SK-N-SH treated with all-trans-retinoic acid at 6 μM for 48 hours (cell line): ENCODE results near the gene PRPF40B.

ENCODE experiments used
- ATAC-seq: fragments of 200-7000 bp; cut with Tn5 transposase; 3 replicates; pipeline ENCODE4 v1.9.1; 2020; ENCODE audit warnings: mild to moderate bottlenecking, moderate library complexity
- ARNTL ChIP-seq: fragments of 450-650 bp; formaldehyde crosslinking; IDR thresholded peaks from 2 replicates; pipeline ENCODE4 v1.5.0; 2020; ENCODE audit warnings: low read depth, mild to moderate bottlenecking, moderate library complexity, borderline replicate concordance
- BACH2 ChIP-seq: fragments of 250-450 bp; sonication (Bioruptor Pico); IDR thresholded peaks from 2 replicates; pipeline ENCODE4 v1.9.0; 2021; ENCODE audit warnings: mild to moderate bottlenecking, borderline replicate concordance
- CSRNP3 ChIP-seq: fragments of 250-450 bp; sonication (Bioruptor Pico); IDR thresholded peaks from 2 replicates; pipeline ENCODE4 v1.5.1; 2021; ENCODE audit warnings: mild to moderate bottlenecking, moderate library complexity
- ESRRG ChIP-seq: fragments of 250-450 bp; sonication (Bioruptor Pico); IDR thresholded peaks from 2 replicates; pipeline ENCODE4 v1.6.1; 2021; ENCODE audit warnings: mild to moderate bottlenecking
- GLIS3 ChIP-seq: fragments of 250-450 bp; sonication (Bioruptor Pico); IDR thresholded peaks from 2 replicates; pipeline ENCODE4 v1.5.0; 2020; ENCODE audit warnings: mild to moderate bottlenecking, moderate library complexity
- ISL1 ChIP-seq: fragments of 250-450 bp; sonication (Bioruptor Pico); IDR thresholded peaks from 2 replicates; pipeline ENCODE4 v2.1.2; 2022; ENCODE audit warnings: mild to moderate bottlenecking, moderate library complexity
- PPARA ChIP-seq: fragments of 250-450 bp; sonication (Bioruptor Pico); IDR thresholded peaks from 2 replicates; pipeline ENCODE4 v1.5.0; 2020; ENCODE audit warnings: mild to moderate bottlenecking, borderline replicate concordance
- RARB ChIP-seq: fragments of 250-450 bp; sonication (Bioruptor Pico); IDR thresholded peaks from 2 replicates; pipeline ENCODE4 v1.8.0; 2021; ENCODE audit warnings: mild to moderate bottlenecking, moderate library complexity
- SNAI2 ChIP-seq: fragments of 250-450 bp; sonication (Bioruptor Pico); IDR thresholded peaks from 2 replicates; pipeline ENCODE4 v1.5.0; 2020; ENCODE audit warnings: mild to moderate bottlenecking, moderate library complexity
- TOX ChIP-seq: fragments of 250-450 bp; sonication (Bioruptor Pico); IDR thresholded peaks from 2 replicates; pipeline ENCODE4 v1.8.0; 2021; ENCODE audit warnings: mild to moderate bottlenecking, moderate library complexity, borderline replicate concordance
- TSHZ2 ChIP-seq: fragments of 250-450 bp; sonication (Bioruptor Pico); IDR thresholded peaks from 2 replicates; pipeline ENCODE4 v1.5.0; 2020; ENCODE audit warnings: mild to moderate bottlenecking, moderate library complexity
- ZC3H10 ChIP-seq: fragments of 250-450 bp; sonication (Bioruptor Pico); IDR thresholded peaks from 2 replicates; pipeline ENCODE4 v1.5.1; 2021; ENCODE audit warnings: mild to moderate bottlenecking, moderate library complexity
- ZFP3 ChIP-seq: fragments of 250-450 bp; sonication (Bioruptor Pico); IDR thresholded peaks from 2 replicates; pipeline ENCODE4 v1.5.0; 2020; ENCODE audit warnings: mild to moderate bottlenecking, moderate library complexity
- ZFP30 ChIP-seq: fragments of 450-650 bp; formaldehyde crosslinking; IDR thresholded peaks from 2 replicates; pipeline ENCODE4 v1.5.0; 2022; ENCODE audit warnings: mild to moderate bottlenecking, moderate library complexity
- ZNF565 ChIP-seq: fragments of 450-650 bp; formaldehyde crosslinking; conservative IDR thresholded peaks from 2 replicates; pipeline ENCODE4 v1.5.0; 2020; ENCODE audit warnings: low read depth, mild to moderate bottlenecking, moderate library complexity
- ZNF8 ChIP-seq: fragments of 450-650 bp; formaldehyde crosslinking; IDR thresholded peaks from 2 replicates; pipeline ENCODE4 v1.5.0; 2020; ENCODE audit warnings: mild to moderate bottlenecking, moderate library complexity
- TF ChIP-seq, protein P1 (sequence below): fragments of 250-450 bp; sonication (Bioruptor Pico); IDR thresholded peaks from 2 replicates; pipeline ENCODE4 v1.8.0; 2020; ENCODE audit warnings: mild to moderate bottlenecking, moderate library complexity, borderline replicate concordance
- TF ChIP-seq, protein P2 (sequence below): fragments of 250-450 bp; sonication (Bioruptor Pico); IDR thresholded peaks from 2 replicates; pipeline ENCODE4 v1.8.0; 2021; ENCODE audit warnings: low read depth, mild to moderate bottlenecking, moderate library complexity, borderline replicate concordance

Gene PRPF40B

DNA sequence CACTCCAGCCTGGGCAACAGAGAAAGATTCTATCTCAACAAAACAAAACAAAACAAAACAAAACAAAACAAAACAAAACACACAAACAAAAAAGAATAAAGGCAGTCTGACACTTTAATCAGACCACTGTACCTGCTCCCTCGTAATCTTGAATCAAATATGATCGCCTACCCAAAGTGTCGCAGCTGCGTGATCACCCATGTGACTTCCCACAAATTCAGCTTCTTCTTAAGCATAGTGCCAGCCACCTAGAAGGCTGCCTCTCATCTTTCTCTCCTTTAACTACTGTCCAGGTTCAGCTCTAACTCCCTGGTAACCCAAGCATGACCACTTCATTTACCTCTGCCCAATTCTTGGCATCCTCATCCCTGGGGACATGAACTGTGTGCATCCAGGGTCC is 46.4 kb downstream of the PRPF40B start (continued):
- no peak for TF ChIP-seq SNAI2 (CRISPR knock-in tag)
- TF ChIP-seq ARNTL (CRISPR knock-in tag): no peak
- TF ChIP-seq ISL1 (CRISPR knock-in tag): no peak

DNA sequence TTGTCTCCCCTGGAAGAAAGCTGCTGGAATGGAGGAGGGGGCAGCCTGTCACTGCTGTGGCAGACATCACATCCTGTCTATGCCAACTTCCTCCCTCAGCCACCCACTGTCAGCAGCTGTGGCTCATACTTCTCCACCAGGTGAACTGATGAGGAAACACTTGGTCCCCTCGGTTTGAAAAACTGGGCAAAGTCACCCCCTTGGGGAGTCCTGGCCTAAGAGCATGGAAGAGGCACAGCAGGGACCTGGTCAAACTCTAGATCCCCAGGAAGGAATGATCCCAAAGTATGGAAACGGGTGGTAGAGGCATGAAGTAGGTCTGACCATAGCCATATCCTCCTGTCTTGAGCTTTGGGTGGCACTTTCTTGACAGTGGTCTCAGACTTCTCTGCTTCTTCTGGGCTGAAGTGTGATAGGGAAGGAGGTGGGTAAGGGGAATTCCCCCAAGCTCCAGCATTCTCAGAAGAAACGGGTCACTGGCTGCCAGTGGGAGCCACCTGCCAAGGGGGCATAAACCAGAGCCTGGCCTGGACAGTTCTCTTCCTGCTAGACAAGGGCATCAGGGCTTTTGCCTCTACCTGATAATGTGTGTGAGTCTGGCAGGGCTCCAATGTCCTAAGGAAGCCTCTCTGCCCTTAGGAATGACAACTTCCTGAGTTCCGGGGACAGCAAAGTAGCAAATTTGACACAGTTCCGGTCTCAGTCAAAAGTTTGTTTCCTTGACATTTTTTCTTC is 47.8 kb downstream of the PRPF40B start:
- no peak for ATAC-seq
- TF ChIP-seq ZFP3 (CRISPR knock-in tag) (no peak), BACH2 (CRISPR knock-in tag) (no peak), ISL1 (CRISPR knock-in tag) (no peak), RARB (CRISPR knock-in tag) (no peak), PPARA (CRISPR knock-in tag) (no peak), ZC3H10 (CRISPR knock-in tag) (no peak), ZNF565 (no peak), SNAI2 (CRISPR knock-in tag) (no peak), ESRRG (CRISPR knock-in tag) (no peak), ZFP30 (CRISPR knock-in tag) (no peak)
- TF ChIP-seq, protein P1, sequence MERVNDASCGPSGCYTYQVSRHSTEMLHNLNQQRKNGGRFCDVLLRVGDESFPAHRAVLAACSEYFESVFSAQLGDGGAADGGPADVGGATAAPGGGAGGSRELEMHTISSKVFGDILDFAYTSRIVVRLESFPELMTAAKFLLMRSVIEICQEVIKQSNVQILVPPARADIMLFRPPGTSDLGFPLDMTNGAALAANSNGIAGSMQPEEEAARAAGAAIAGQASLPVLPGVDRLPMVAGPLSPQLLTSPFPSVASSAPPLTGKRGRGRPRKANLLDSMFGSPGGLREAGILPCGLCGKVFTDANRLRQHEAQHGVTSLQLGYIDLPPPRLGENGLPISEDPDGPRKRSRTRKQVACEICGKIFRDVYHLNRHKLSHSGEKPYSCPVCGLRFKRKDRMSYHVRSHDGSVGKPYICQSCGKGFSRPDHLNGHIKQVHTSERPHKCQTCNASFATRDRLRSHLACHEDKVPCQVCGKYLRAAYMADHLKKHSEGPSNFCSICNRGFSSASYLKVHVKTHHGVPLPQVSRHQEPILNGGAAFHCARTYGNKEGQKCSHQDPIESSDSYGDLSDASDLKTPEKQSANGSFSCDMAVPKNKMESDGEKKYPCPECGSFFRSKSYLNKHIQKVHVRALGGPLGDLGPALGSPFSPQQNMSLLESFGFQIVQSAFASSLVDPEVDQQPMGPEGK: no peak

- no peak for TF ChIP-seq BACH2 (CRISPR knock-in tag)
- TF ChIP-seq, protein P2, sequence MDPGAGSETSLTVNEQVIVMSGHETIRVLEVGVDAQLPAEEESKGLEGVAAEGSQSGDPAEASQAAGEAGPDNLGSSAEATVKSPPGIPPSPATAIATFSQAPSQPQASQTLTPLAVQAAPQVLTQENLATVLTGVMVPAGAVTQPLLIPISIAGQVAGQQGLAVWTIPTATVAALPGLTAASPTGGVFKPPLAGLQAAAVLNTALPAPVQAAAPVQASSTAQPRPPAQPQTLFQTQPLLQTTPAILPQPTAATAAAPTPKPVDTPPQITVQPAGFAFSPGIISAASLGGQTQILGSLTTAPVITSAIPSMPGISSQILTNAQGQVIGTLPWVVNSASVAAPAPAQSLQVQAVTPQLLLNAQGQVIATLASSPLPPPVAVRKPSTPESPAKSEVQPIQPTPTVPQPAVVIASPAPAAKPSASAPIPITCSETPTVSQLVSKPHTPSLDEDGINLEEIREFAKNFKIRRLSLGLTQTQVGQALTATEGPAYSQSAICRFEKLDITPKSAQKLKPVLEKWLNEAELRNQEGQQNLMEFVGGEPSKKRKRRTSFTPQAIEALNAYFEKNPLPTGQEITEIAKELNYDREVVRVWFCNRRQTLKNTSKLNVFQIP: no peak
- TF ChIP-seq ARNTL (CRISPR knock-in tag): no peak
- no peak for TF ChIP-seq ISL1 (CRISPR knock-in tag)
- TF ChIP-seq CSRNP3: no peak
- TF ChIP-seq ESRRG (CRISPR knock-in tag): no peak
- TF ChIP-seq TOX: no peak
- TF ChIP-seq GLIS3: no peak
- no peak for TF ChIP-seq ZFP3 (CRISPR knock-in tag)
- TF ChIP-seq ZNF565: no peak
- no peak for TF ChIP-seq TSHZ2 (CRISPR knock-in tag)
- TF ChIP-seq ZNF8: no peak
- no peak for ATAC-seq
Measured at GRCh38 chr12:49672301-49673217, 49.2 kb downstream of the PRPF40B start.
